Upper lobe of left lung (tissue), 6 donors: ENCODE data around the gene ZSCAN5C. TPM values are rescaled to one million over a fixed set of nuclear protein-coding genes. Genes with fewer than 3 reads are reported as not detected.
"Not testable (repeated sequence)": the region's sequence is repeated elsewhere in the genome, so short reads cannot be mapped to it uniquely, and the experiment has no call there.

Experiments
- ATAC-seq, 2 donors: fragments of 200-7000 bp; cut with Tn5 transposase; one replicate each; pipeline ENCODE4 v1.9.1; 2022; ENCODE audit warnings: mild to moderate bottlenecking in 2 of 2, moderate library complexity in 2 of 2; ENCODE audit not compliant: low FRiP score in 2 of 2
- DNase-seq, 2 donors: peaks; one replicate each; pipeline ENCODE4 v3.0.0-alpha.2; 2019 to 2020
- H3K27ac ChIP-seq, 4 donors: fragments of 200-600 bp; sonication (generic); one replicate each; pipeline ENCODE4 v1.5.1; 2016 to 2019
- H3K27me3 ChIP-seq, 4 donors: fragments of 200-600 bp; sonication (generic); one replicate each; pipeline ENCODE4 v1.5.1; 2017 to 2019
- H3K36me3 ChIP-seq, 4 donors: fragments of 200-600 bp; sonication (generic); one replicate each; pipeline ENCODE4 v1.5.1; 2016 to 2019
- H3K4me1 ChIP-seq, 4 donors: fragments of 200-600 bp; sonication (generic); one replicate each; pipeline ENCODE4 v1.5.1; 2018 to 2019
- H3K4me3 ChIP-seq, 4 donors: fragments of 200-600 bp; sonication (generic); one replicate each; pipeline ENCODE4 v1.5.1; 2017 to 2019; ENCODE audit warnings: mild to moderate bottlenecking in 2 of 4, moderate library complexity in 1 of 4
- H3K9me3 ChIP-seq, 4 donors: fragments of 200-600 bp; sonication (generic); one replicate each; pipeline ENCODE4 v1.5.1; 2018 to 2019
- CTCF ChIP-seq, 6 experiments: fragments of 450-650 bp in 4 of 6; fragments of 200-600 bp in 2 of 6; sonication (generic) in 2 of 6; IDR thresholded peaks; one replicate each; pipeline ENCODE4 v1.5.1; 2016 to 2019; ENCODE audit warnings: antibody characterized with exemption in 6 of 6
- EP300 ChIP-seq, 4 donors: sonication (generic); formaldehyde crosslinking; IDR thresholded peaks; one replicate each; pipeline ENCODE4 v1.5.1; 2017; ENCODE audit warnings: antibody characterized with exemption in 4 of 4, control low read depth in 2 of 4
- POLR2A ChIP-seq, 4 donors: fragments of 450-650 bp; IDR thresholded peaks; one replicate each; pipeline ENCODE4 v1.5.1; 2016 to 2017; ENCODE audit warnings: antibody characterized with exemption in 4 of 4, mild to moderate bottlenecking in 2 of 4
- POLR2AphosphoS5 ChIP-seq, 2 donors: sonication (generic); formaldehyde crosslinking; IDR thresholded peaks; one replicate each; pipeline ENCODE4 v1.5.1; 2017; ENCODE audit warnings: antibody characterized with exemption in 2 of 2
- WGBS, 2 donors: methylation state at CpG; one replicate each; pipeline ENCODE4 v1.1.5; 2017 to 2018; 5-methylcytosine and 5-hydroxymethylcytosine counted together
- total RNA-seq, 6 donors: library from RNA; depleted of rRNA in 4 of 6; stranded (reverse); fragments of >200 nt in 4 of 6; gene quantifications; one replicate each; pipeline versions ENCODE4 v1.1.0 to v1.2.1, GENCODE V29; 2016 to 2021
- donor health status: DM: no; HTN: no; CAD: no; lungs with moderate emphysema.
- donor health status: DM: no; HTN: yes; CAD: no; lungs with severe emphysema.

Gene ZSCAN5C
- total RNA-seq, 6 donors from 2014 or later = not detected

GRCh38 chr19:56209091-56209490, 7.0 kb downstream of the ZSCAN5C start:
- ATAC-seq (no peak), DNase-seq (no peak)
- WGBS, 2 donors = 67 to 81% methylated on average over 12 of the region's 12 CpGs
- Histone ChIP-seq H3K4me3 (no peak overlapping the region), H3K36me3 (no peaks in the 10 kb centered on the region), H3K27ac (no peak overlapping the region), H3K9me3 (no peaks in the 10 kb centered on the region), H3K27me3 (no peaks in the 10 kb centered on the region), H3K4me1 (no peaks in the 10 kb centered on the region)
- TF ChIP-seq POLR2A (IDR thresholded peaks at IDR 0.05) (no peak), EP300 (IDR thresholded peaks at IDR 0.05) (no peak), CTCF (IDR thresholded peaks at IDR 0.05) (no peak), POLR2AphosphoS5 (IDR thresholded peaks at IDR 0.05) (no peak)

DNA sequence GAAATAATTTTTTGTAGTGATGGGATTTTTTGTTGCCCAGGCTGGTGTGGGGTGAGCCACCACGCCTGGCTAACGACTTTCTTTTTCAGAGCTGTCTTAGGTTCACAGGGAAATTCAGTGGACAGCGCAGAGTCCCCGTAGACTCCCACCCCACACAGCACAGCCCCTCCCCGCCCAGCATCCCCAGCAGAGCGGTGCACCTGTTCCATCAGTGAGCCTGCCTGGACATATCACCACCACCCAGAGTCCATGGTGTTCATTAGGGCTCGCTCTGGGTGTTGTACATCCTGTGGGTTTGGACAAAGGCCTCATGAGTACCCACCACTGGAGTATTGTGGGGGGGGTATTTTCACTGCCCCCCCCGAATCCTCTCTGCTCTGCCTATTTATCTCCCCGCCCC, 8.0 kb downstream of the ZSCAN5C start:
- not testable (repeated sequence) for H3K4me1 ChIP-seq, H3K36me3 ChIP-seq, DNase-seq, H3K9me3 ChIP-seq, H3K27ac ChIP-seq, H3K4me3 ChIP-seq, ATAC-seq, H3K27me3 ChIP-seq
- WGBS, 2 donors = 91 to 94% methylated on average over 5 to 9 of the region's 9 CpGs

DNA sequence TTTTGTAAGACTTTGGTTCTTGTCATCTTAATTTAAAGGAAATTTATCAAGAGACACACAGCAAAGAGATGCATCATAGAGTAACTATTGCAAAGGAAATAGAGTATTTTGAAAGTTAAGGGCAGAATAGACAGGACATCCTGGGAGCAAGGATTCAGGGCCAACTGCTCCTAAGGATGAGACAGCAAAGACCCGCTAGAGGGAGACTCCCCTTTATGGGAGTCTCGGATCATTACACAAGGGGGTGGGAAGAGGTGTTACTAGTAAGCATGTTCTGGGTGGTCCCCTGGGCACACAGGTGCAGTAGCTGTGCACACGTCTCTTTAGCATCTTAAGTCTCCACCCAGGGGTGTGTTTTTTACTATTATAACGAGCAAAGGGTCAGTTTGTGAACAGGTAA, 9.6 kb downstream of the ZSCAN5C start:
- no peaks in the 10 kb centered on the region for H3K4me1 ChIP-seq
- no peaks in the 10 kb centered on the region for H3K9me3 ChIP-seq
- H3K36me3 ChIP-seq = no peaks in the 10 kb centered on the region
- no peak for TF ChIP-seq POLR2A (IDR thresholded peaks at IDR 0.05)
- no peak for TF ChIP-seq CTCF (IDR thresholded peaks at IDR 0.05)
- no peak for TF ChIP-seq EP300 (IDR thresholded peaks at IDR 0.05)
- no peak for TF ChIP-seq POLR2AphosphoS5 (IDR thresholded peaks at IDR 0.05)
- WGBS, 2 donors = 80 to 86% methylated on average over 4 of the region's 4 CpGs
- H3K27ac ChIP-seq = no peak overlapping the region
- ATAC-seq (no peak), DNase-seq (no peak)
- no peak overlapping the region for H3K4me3 ChIP-seq
- peaks cover 0 to 2% (median 0%) of the 10 kb centered on the region in 4 donors for H3K27me3 ChIP-seq

DNA sequence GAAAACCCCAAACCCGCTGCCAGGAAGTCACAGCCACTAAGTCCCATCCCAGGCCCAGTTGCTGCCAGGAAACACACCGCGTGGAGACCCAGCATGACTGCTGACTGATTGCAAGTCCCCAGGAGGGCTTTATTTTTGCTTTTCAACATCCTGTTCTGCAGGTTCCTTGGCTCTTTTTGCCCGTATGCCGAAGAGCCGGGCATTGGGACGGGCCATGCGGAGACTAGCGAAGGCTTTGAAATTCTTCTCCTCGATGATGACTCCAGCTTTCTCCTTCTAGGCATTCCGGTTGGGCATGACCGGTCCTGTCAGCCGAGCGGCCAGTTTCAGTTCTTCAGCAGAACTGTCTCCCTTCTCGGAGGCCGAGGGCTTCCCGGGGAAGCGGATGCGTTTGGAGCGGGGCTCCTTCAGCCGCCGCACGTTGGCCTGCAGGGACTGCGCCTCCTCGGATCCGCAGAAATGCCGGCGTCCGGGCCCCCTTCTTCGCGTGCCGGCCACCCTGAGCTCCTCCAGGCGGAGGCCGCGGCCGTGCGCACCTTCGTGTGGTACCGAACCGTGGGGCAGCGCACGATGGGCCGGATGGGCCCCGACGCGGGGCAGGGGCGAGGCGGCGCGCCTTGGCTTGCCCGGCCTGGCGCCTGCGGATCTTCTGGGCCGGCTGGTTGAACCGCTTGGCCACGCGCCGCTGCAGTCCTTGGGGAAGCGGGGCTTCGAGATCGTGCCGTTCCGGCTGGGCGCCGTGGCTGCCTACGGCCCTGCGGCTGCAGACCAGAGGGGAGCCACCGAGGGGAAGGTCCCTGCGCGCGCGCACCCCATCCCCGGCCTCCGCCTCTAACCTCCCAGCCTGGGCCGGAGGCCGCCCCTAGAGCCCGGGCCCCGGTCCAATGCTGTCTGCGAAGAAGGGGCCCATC, 15.2 kb downstream of the ZSCAN5C start:
- peak in 1 of 2 donors; percentile 56 for ATAC-seq
- DNase-seq = peak in 1 of 2 donors; percentile 84
- peaks cover 0 to 3% (median 0%) of the 10 kb centered on the region in 4 donors for H3K36me3 ChIP-seq
- H3K27ac ChIP-seq = no peak overlapping the region
- H3K27me3 ChIP-seq = peaks cover 0 to 8% (median 2%) of the 10 kb centered on the region in 4 donors
- 12 to 15% methylated on average over 21 to 36 of the region's 79 CpGs for WGBS, 2 donors
- no peak for TF ChIP-seq POLR2A (IDR thresholded peaks at IDR 0.05)
- no peak for TF ChIP-seq EP300 (IDR thresholded peaks at IDR 0.05)
- no peak for TF ChIP-seq POLR2AphosphoS5 (IDR thresholded peaks at IDR 0.05)
- no peak for TF ChIP-seq CTCF (IDR thresholded peaks at IDR 0.05)
- H3K4me3 ChIP-seq = peak overlapping the region; percentile 7 to 49 (median 38)
- peaks cover 7 to 10% (median 9%) of the 10 kb centered on the region in 4 donors for H3K4me1 ChIP-seq
- H3K9me3 ChIP-seq = no peaks in the 10 kb centered on the region

DNA sequence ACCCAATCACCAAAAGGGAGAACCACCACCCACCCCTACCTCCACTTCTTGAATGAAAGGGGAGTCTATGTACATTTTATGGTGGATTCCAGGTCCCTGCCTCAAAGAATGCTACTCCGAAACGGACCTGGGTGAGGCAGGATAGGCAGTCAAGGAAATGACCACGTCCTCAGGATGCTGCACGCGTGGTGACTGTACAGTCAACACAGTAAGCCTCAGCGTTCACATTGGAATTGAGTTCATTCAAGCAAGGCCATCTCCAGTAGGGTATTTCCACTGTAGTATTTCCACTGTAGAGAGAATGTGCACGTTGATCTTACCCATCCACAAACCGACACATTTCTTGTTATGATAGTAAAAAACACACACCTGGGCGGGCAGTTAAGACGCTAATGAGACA, 16.9 kb downstream of the ZSCAN5C start:
- peaks cover 0 to 8% (median 2%) of the 10 kb centered on the region in 4 donors for H3K27me3 ChIP-seq
- H3K4me3 ChIP-seq = no peak overlapping the region
- 83 to 88% methylated on average over 9 to 10 of the region's 10 CpGs for WGBS, 2 donors
- H3K9me3 ChIP-seq = no peaks in the 10 kb centered on the region
- H3K27ac ChIP-seq = no peak overlapping the region
- ATAC-seq (no peak), DNase-seq (no peak)
- peaks cover 0 to 3% (median 0%) of the 10 kb centered on the region in 4 donors for H3K36me3 ChIP-seq
- peaks cover 7 to 10% (median 9%) of the 10 kb centered on the region in 4 donors for H3K4me1 ChIP-seq
- TF ChIP-seq POLR2A (IDR thresholded peaks at IDR 0.05) = no peak
- no peak for TF ChIP-seq CTCF (IDR thresholded peaks at IDR 0.05)
- TF ChIP-seq POLR2AphosphoS5 (IDR thresholded peaks at IDR 0.05) = no peak
- no peak for TF ChIP-seq EP300 (IDR thresholded peaks at IDR 0.05)
